ENCODE measurements around the gene SYCE1L. TPM values are rescaled to one million over a fixed set of nuclear protein-coding genes. Genes with fewer than 3 reads are reported as not detected.

SYCE1L gene
- total RNA-seq, 1 donor from 2014 or later: 4.2 TPM

GRCh38 chr16:77190478-77191258, 8.5 kb upstream of the SYCE1L start, which contains the start of gene MON1B:
Gene MON1B, plus strand, starts transcription at chr16:77191190. Its CDS starts 296 bp downstream, at chr16:77191486.
- no peaks in the 10 kb centered on the region for H3K9me3 ChIP-seq
- TF ChIP-seq POLR2AphosphoS5 (IDR thresholded peaks at IDR 0.05; ENCODE audit: insufficient read depth in 1 of 2, low read depth in 1 of 2) (peak; percentile 68 to 93), POLR2A (IDR thresholded peaks at IDR 0.05) (peak in 1 of 2 donors; percentile 67)
- TF ChIP-seq, protein P1, sequence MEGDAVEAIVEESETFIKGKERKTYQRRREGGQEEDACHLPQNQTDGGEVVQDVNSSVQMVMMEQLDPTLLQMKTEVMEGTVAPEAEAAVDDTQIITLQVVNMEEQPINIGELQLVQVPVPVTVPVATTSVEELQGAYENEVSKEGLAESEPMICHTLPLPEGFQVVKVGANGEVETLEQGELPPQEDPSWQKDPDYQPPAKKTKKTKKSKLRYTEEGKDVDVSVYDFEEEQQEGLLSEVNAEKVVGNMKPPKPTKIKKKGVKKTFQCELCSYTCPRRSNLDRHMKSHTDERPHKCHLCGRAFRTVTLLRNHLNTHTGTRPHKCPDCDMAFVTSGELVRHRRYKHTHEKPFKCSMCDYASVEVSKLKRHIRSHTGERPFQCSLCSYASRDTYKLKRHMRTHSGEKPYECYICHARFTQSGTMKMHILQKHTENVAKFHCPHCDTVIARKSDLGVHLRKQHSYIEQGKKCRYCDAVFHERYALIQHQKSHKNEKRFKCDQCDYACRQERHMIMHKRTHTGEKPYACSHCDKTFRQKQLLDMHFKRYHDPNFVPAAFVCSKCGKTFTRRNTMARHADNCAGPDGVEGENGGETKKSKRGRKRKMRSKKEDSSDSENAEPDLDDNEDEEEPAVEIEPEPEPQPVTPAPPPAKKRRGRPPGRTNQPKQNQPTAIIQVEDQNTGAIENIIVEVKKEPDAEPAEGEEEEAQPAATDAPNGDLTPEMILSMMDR (IDR thresholded peaks at IDR 0.05): peak in 2 of 3 experiments; percentile 2 to 12
- peak within 1 kb of the TSS; percentile 90 for H3K27ac ChIP-seq
- H3K4me3 ChIP-seq: peak within 1 kb of the TSS; percentile 77 to 90
- peaks cover 0 to 25% of the 10 kb centered on the region in 2 donors for H3K36me3 ChIP-seq
- H3K27me3 ChIP-seq: no peaks in the 10 kb centered on the region
- DNase-seq (ENCODE audit: extremely low spot score in 2 of 2): peak in 1 of 2 donors; percentile 99
- H3K4me1 ChIP-seq: peaks cover 17% of the 10 kb centered on the region
- intact Hi-C loops (cut with DNase I): no loop called here

- Histone ChIP-seq H3K27ac (peak overlapping the region; percentile 90), H3K4me3 (peak overlapping the region; percentile 77 to 90), H3K27me3 (no peaks in the 10 kb centered on the region), H3K4me1 (peaks cover 17% of the 10 kb centered on the region), H3K36me3 (peaks cover 0 to 32% of the 10 kb centered on the region in 2 donors), H3K9me3 (no peaks in the 10 kb centered on the region)
- no peak for DNase-seq (ENCODE audit: extremely low spot score in 2 of 2)
- TF ChIP-seq POLR2AphosphoS5 (IDR thresholded peaks at IDR 0.05; ENCODE audit: insufficient read depth in 1 of 2, low read depth in 1 of 2) (no peak), POLR2A (IDR thresholded peaks at IDR 0.05) (no peak)
- TF ChIP-seq, protein P1 (IDR thresholded peaks at IDR 0.05): no peak
- intact Hi-C loops (cut with DNase I): no loop called here
Measured at GRCh38 chr16:77191259-77191969, 7.8 kb upstream of the SYCE1L start.

DNA sequence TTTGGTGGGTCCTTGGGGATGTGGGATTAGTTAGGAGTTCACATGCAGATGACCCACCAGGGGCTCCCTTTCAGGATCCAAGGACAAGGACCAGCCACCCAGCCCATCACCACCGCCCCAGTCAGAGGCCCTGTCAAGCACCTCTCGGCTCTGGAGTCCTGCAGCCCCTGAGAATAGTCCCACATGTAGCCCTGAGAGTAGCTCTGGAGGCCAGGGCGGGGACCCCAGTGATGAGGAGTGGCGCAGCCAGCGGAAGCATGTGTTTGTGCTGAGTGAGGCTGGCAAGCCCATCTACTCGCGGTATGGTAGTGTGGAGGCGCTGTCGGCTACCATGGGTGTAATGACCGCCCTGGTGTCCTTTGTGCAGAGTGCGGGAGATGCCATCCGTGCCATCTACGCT, 5.8 kb upstream of the SYCE1L start:
- intact Hi-C loops (cut with DNase I): no loop called here

GRCh38 chr16:77194295-77195231, 4.6 kb upstream of the SYCE1L start:
- Histone ChIP-seq H3K27ac (no peak overlapping the region), H3K4me1 (peaks cover 17% of the 10 kb centered on the region), H3K4me3 (no peak overlapping the region), H3K36me3 (peaks cover 0 to 60% of the 10 kb centered on the region in 2 donors), H3K27me3 (no peaks in the 10 kb centered on the region), H3K9me3 (no peaks in the 10 kb centered on the region)
- intact Hi-C loops (cut with DNase I): no loop called here
- TF ChIP-seq, protein P1 (IDR thresholded peaks at IDR 0.05): no peak
- TF ChIP-seq POLR2AphosphoS5 (IDR thresholded peaks at IDR 0.05; ENCODE audit: insufficient read depth in 1 of 2, low read depth in 1 of 2): no peak
- no peak for TF ChIP-seq POLR2A (IDR thresholded peaks at IDR 0.05)
- DNase-seq (ENCODE audit: extremely low spot score in 2 of 2): no peak

More for the DNA sequence above, 5.8 kb upstream of the SYCE1L start:
- Histone ChIP-seq H3K36me3 (peaks cover 0 to 49% of the 10 kb centered on the region in 2 donors), H3K4me1 (peaks cover 17% of the 10 kb centered on the region), H3K4me3 (no peak overlapping the region), H3K9me3 (no peaks in the 10 kb centered on the region), H3K27ac (no peak overlapping the region), H3K27me3 (no peaks in the 10 kb centered on the region)
- no peak for DNase-seq (ENCODE audit: extremely low spot score in 2 of 2)
- TF ChIP-seq, protein P1 (IDR thresholded peaks at IDR 0.05): no peak
- TF ChIP-seq POLR2A (IDR thresholded peaks at IDR 0.05): no peak
- no peak for TF ChIP-seq POLR2AphosphoS5 (IDR thresholded peaks at IDR 0.05; ENCODE audit: insufficient read depth in 1 of 2, low read depth in 1 of 2)

Data from vagina (tissue), 2 donors.